Natural killer cell (primary cell): ENCODE results near the gene CENPX. TPM values are rescaled to one million over a fixed set of nuclear protein-coding genes. Genes with fewer than 3 reads are reported as not detected.

Experiments
- ATAC-seq, 3 donors: fragments of 150-1000 bp in 2 of 3; fragments of 200-7000 bp in 1 of 3; cut with Tn5 transposase; 1 replicate in 1 of 3; 2 replicates in 2 of 3; pipeline ENCODE4 v1.10.0; 2021; ENCODE audit warnings: mild to moderate bottlenecking in 2 of 3, moderate library complexity in 2 of 3
- DNase-seq, 2 donors: peaks; one replicate each; pipeline versions ENCODE4 v3.0.0 to v3.0.0-alpha.2; 2013 to 2021; ENCODE audit warnings: mixed read lengths in 1 of 2
- H3K27ac ChIP-seq: one replicate; pipeline ENCODE4 v1.5.1; 2013; ENCODE audit warnings: mild to moderate bottlenecking, low read length
- H3K27me3 ChIP-seq: one replicate; pipeline ENCODE4 v1.6.1; 2013; ENCODE audit warnings: low read length; ENCODE audit not compliant: control insufficient read depth, insufficient read depth
- H3K36me3 ChIP-seq: one replicate; pipeline ENCODE4 v1.6.1; 2013; ENCODE audit warnings: low read length; ENCODE audit not compliant: control insufficient read depth, insufficient read depth
- H3K4me1 ChIP-seq: one replicate; pipeline ENCODE4 v1.6.1; 2013; ENCODE audit warnings: low read length; ENCODE audit not compliant: control insufficient read depth, insufficient read depth
- H3K4me3 ChIP-seq: one replicate; pipeline ENCODE4 v1.5.1; 2013; ENCODE audit warnings: low read length
- H3K9me3 ChIP-seq: one replicate; pipeline ENCODE4 v1.6.1; 2013; ENCODE audit warnings: low read length; ENCODE audit not compliant: control insufficient read depth, insufficient read depth
- H3K27ac Mint-ChIP-seq, 2 donors: one replicate each; pipeline ENCODE4 v1.8.0; 2022; ENCODE audit warnings: mild to moderate bottlenecking in 2 of 2, mixed read lengths in 2 of 2, moderate library complexity in 1 of 2
- H3K27me3 Mint-ChIP-seq, 2 donors: one replicate each; pipeline ENCODE4 v1.8.0; 2022; ENCODE audit warnings: low read depth in 2 of 2, mixed read lengths in 2 of 2
- H3K36me3 Mint-ChIP-seq: one replicate; pipeline ENCODE4 v1.8.0; 2022; ENCODE audit warnings: mixed read lengths
- H3K4me1 Mint-ChIP-seq, 2 donors: one replicate each; pipeline ENCODE4 v1.8.0; 2022; ENCODE audit warnings: mixed read lengths in 2 of 2
- H3K4me3 Mint-ChIP-seq: one replicate; pipeline ENCODE4 v1.8.0; 2022; ENCODE audit warnings: mild to moderate bottlenecking, moderate library complexity, mixed read lengths
- H3K9me3 Mint-ChIP-seq, 2 donors: one replicate each; pipeline ENCODE4 v1.8.0; 2022; ENCODE audit warnings: mixed read lengths in 2 of 2
- WGBS: methylation state at CpG from one replicate; pipeline ENCODE4 v1.1.7; 2013; ENCODE audit warnings: missing lambda C conversion rate; ENCODE audit not compliant: insufficient coverage; 5-methylcytosine and 5-hydroxymethylcytosine counted together
- intact Hi-C: fragments of 100-400 bp; cut with micrococcal nuclease; formaldehyde crosslinking; loops from one replicate; pipeline ENCODE4 v1.14.2; 2022
- total RNA-seq, 4 donors: library from RNA; stranded (reverse); fragments of 120-200 nt in 1 of 4; gene quantifications; one replicate each; pipeline versions ENCODE4 v1.2.3 to v1.2.4, GENCODE V29; 2013 to 2022
- TF ChIP-seq, protein P1 (sequence below): fragments of 200-600 bp; IDR thresholded peaks from one replicate; pipeline ENCODE4 v1.8.0; 2022; ENCODE audit warnings: antibody characterized with exemption

CENPX gene
- total RNA-seq, 3 donors from 2014 or later (not counting 1 experiment from before 2014, with no cell fraction given): 22.8 to 29.6 (median 27.0) TPM

- Mint-ChIP-seq H3K36me3 (no peaks in the 10 kb centered on the region), H3K4me3 (peak overlapping the region; percentile 87), H3K27ac (peak overlapping the region in 1 of 2 donors; percentile 71), H3K9me3 (no peaks in the 10 kb centered on the region), H3K4me1 (peaks cover 0 to 16% of the 10 kb centered on the region in 2 donors), H3K27me3 (no peaks in the 10 kb centered on the region)
- peak overlapping the region; percentile 28 for H3K4me3 ChIP-seq
- peaks cover 30% of the 10 kb centered on the region for H3K4me1 ChIP-seq
- DNase-seq: no peak
- intact Hi-C loops: loop anchor here (1.0 kb wide), 1 partner anchor 14 kb away; the partner anchor contains the start of gene DCXR
- peaks cover 21% of the 10 kb centered on the region for H3K36me3 ChIP-seq
- 21% methylated on average over 79 of the region's 79 CpGs for WGBS
- no peaks in the 10 kb centered on the region for H3K9me3 ChIP-seq
- no peak overlapping the region for H3K27ac ChIP-seq
- ATAC-seq: peak in 2 of 3 donors; percentile 9 to 10
- TF ChIP-seq, protein P1, sequence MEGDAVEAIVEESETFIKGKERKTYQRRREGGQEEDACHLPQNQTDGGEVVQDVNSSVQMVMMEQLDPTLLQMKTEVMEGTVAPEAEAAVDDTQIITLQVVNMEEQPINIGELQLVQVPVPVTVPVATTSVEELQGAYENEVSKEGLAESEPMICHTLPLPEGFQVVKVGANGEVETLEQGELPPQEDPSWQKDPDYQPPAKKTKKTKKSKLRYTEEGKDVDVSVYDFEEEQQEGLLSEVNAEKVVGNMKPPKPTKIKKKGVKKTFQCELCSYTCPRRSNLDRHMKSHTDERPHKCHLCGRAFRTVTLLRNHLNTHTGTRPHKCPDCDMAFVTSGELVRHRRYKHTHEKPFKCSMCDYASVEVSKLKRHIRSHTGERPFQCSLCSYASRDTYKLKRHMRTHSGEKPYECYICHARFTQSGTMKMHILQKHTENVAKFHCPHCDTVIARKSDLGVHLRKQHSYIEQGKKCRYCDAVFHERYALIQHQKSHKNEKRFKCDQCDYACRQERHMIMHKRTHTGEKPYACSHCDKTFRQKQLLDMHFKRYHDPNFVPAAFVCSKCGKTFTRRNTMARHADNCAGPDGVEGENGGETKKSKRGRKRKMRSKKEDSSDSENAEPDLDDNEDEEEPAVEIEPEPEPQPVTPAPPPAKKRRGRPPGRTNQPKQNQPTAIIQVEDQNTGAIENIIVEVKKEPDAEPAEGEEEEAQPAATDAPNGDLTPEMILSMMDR: no peak
- H3K27me3 ChIP-seq: no peaks in the 10 kb centered on the region
Measured at GRCh38 chr17:82050761-82051641, 28.3 kb upstream of the CENPX start.

DNA sequence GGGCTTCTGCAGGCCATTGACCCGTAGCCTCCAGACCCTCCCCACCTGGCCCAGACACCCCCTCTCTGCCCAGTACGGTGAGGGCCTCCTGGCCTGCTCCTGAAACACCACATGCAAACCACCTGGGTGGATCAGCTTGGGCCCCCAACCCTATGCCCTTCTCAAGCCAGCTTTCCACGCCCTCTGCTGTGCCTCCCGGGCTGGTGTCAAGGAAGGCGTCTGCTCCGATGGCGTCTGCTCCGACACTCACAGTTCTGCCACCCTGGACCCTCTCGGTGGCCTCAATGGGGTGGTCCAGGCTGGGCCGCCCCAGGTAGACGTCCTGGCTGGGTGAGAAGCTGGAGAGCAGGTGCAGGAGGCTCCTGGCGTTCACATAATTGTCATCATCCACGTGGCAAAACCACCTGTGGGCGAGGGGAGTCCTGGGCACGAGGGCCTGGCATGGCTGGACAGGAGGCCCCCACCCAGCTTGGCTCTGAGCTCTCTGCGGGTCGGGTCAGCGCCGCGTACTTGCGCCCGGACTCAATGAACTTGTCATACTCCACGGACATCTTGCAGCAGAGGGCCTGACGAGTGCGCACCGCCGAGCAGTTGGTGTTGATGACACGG lies 27.6 kb upstream of the CENPX start:
- H3K4me1 ChIP-seq: peaks cover 30% of the 10 kb centered on the region
- Mint-ChIP-seq H3K4me3 (peak overlapping the region; percentile 87), H3K36me3 (no peaks in the 10 kb centered on the region), H3K27ac (peak overlapping the region in 1 of 2 donors; percentile 71), H3K4me1 (peaks cover 0 to 16% of the 10 kb centered on the region in 2 donors), H3K27me3 (no peaks in the 10 kb centered on the region), H3K9me3 (no peaks in the 10 kb centered on the region)
- ATAC-seq: no peak
- TF ChIP-seq, protein P1: no peak
- intact Hi-C loops: no loop called here
- no peaks in the 10 kb centered on the region for H3K27me3 ChIP-seq
- no peaks in the 10 kb centered on the region for H3K9me3 ChIP-seq
- DNase-seq: no peak
- WGBS: 95% methylated on average over 28 of the region's 28 CpGs
- peaks cover 15% of the 10 kb centered on the region for H3K36me3 ChIP-seq
- H3K27ac ChIP-seq: no peak overlapping the region
- no peak overlapping the region for H3K4me3 ChIP-seq

DNA sequence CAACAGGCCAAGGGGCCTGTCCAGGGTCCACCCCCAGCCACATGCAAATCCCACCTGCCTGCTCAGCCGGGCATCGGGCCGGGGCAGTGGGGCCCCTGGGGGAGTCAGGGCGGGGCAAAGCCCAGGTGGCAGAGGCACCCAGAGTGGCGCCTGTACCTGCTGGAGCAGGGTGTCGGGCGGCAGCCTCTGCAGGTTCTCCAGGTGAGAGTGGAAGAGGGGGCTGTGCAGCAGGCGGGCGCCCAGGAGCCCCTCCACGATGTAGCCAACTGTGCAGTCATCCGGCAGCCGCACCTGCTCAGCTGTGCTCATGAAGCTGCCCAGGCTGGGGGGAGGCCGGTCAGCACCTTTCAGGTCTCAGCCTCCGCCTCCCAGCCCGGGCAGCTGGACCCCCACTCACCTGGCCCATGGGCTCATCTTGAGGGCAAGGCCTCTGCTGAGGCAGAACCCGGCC lies 26.9 kb upstream of the CENPX start:
- Histone ChIP-seq H3K27ac (no peak overlapping the region), H3K4me3 (no peak overlapping the region), H3K9me3 (no peaks in the 10 kb centered on the region), H3K36me3 (peaks cover 8% of the 10 kb centered on the region), H3K27me3 (no peaks in the 10 kb centered on the region), H3K4me1 (peaks cover 30% of the 10 kb centered on the region)
- WGBS: 94% methylated on average over 16 of the region's 16 CpGs
- intact Hi-C loops: no loop called here
- Mint-ChIP-seq H3K27ac (no peak overlapping the region), H3K4me3 (no peak overlapping the region), H3K36me3 (no peaks in the 10 kb centered on the region), H3K4me1 (peaks cover 0 to 11% of the 10 kb centered on the region in 2 donors), H3K27me3 (no peaks in the 10 kb centered on the region), H3K9me3 (no peaks in the 10 kb centered on the region)
- TF ChIP-seq, protein P1: no peak
- DNase-seq (no peak), ATAC-seq (no peak)
